Mucosa of descending colon (tissue), 3 donors: ENCODE results near the gene FHIT. TPM values are rescaled to one million over a fixed set of nuclear protein-coding genes. Genes with fewer than 3 reads are reported as not detected.

Experiments used
- ATAC-seq: fragments of 200-7000 bp; cut with Tn5 transposase; one replicate; pipeline ENCODE4 v1.9.1; 2020; ENCODE audit warnings: mild to moderate bottlenecking, moderate library complexity
- DNase-seq, 3 donors: peaks; one replicate each; pipeline ENCODE4 v3.0.0-alpha.2; 2020
- H3K36me3 ChIP-seq: fragments of 200-600 bp; one replicate; pipeline ENCODE4 v1.8.0; 2021; ENCODE audit warnings: low read depth, mild to moderate bottlenecking
- H3K4me1 ChIP-seq: fragments of 200-600 bp; one replicate; pipeline ENCODE4 v1.8.0; 2021; ENCODE audit warnings: low read depth, mild to moderate bottlenecking
- H3K4me3 ChIP-seq: fragments of 200-600 bp; one replicate; pipeline ENCODE4 v1.8.0; 2021; ENCODE audit warnings: mild to moderate bottlenecking
- H3K9me3 ChIP-seq: fragments of 200-600 bp; one replicate; pipeline ENCODE4 v1.8.0; 2021; ENCODE audit warnings: mild to moderate bottlenecking
- CTCF ChIP-seq: fragments of 200-600 bp; IDR thresholded peaks from one replicate; pipeline ENCODE4 v1.8.0; 2022; ENCODE audit warnings: antibody characterized with exemption, mild to moderate bottlenecking
- intact Hi-C, 2 donors: fragments of 100-400 bp; cut with DNase I in 1 of 2; cut with micrococcal nuclease in 1 of 2; formaldehyde crosslinking; loops; one replicate each; pipeline versions ENCODE4 v1.11.0 to v1.11.1; 2022; cut with DNase I, micrococcal nuclease
- total RNA-seq, 3 donors: library from RNA; stranded (reverse); fragmentation: NEBNext Ultra II Directional in 2 of 3; extraction: Animal tissue kit (Norgen Biotek cat#: 25700) in 2 of 3; gene quantifications; one replicate each; pipeline versions ENCODE4 v1.2.1 to v1.2.4, GENCODE V29; 2021 to 2023
- donor health status: DM: no; HTN: no; CAD: no; lungs with moderate emphysema.
- donor health status: DM: no; HTN: no; CAD: no.
- donor health status: DM: no; HTN: yes; CAD: no.

FHIT gene
- total RNA-seq, 3 donors from 2014 or later = 8.9 to 20.7 (median 18.6) TPM

- Histone ChIP-seq H3K4me3 (no peak overlapping the region), H3K4me1 (no peaks in the 10 kb centered on the region), H3K9me3 (no peaks in the 10 kb centered on the region), H3K36me3 (no peaks in the 10 kb centered on the region)
- DNase-seq (no peak), ATAC-seq (no peak)
- intact Hi-C loops = no loop called here
- no peak for TF ChIP-seq CTCF
Observed at GRCh38 chr3:60440869-60441268, 810.4 kb downstream of the FHIT start.

GRCh38 chr3:60435941-60436650 lies 815.2 kb downstream of the FHIT start:
- no peak for TF ChIP-seq CTCF
- Histone ChIP-seq H3K4me1 (no peaks in the 10 kb centered on the region), H3K9me3 (no peaks in the 10 kb centered on the region), H3K36me3 (no peaks in the 10 kb centered on the region), H3K4me3 (no peak overlapping the region)
- intact Hi-C loops = no loop called here
- ATAC-seq = no peak
- no peak for DNase-seq

GRCh38 chr3:60434950-60435349 lies 816.3 kb downstream of the FHIT start:
- no peak for DNase-seq
- no peak for TF ChIP-seq CTCF
- Histone ChIP-seq H3K36me3 (no peaks in the 10 kb centered on the region), H3K4me1 (no peaks in the 10 kb centered on the region), H3K4me3 (no peak overlapping the region), H3K9me3 (no peaks in the 10 kb centered on the region)
- intact Hi-C loops = no loop called here
- no peak for ATAC-seq

DNA sequence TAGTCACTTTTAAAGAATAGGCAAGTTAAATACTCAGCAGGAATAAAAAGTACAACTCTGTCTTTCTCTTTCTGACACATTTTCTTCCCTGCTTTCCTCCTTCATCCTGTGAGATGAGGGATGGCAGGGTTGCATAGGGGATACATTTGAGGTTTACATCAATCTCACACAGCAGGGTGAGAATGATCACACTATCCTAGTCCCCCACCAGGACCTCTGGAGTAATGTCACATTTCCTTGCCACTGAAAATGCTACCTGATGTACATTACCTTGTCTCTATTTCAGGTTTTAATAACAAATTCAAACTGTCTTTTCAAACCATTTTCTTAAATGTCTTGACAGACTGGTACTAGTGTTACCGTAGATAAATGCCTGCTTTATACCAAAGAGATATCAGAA lies 816.9 kb downstream of the FHIT start:
- no peak for DNase-seq
- Histone ChIP-seq H3K4me1 (no peaks in the 10 kb centered on the region), H3K9me3 (no peaks in the 10 kb centered on the region), H3K36me3 (no peaks in the 10 kb centered on the region), H3K4me3 (no peak overlapping the region)
- intact Hi-C loops = no loop called here
- ATAC-seq = no peak
- TF ChIP-seq CTCF = no peak

- Histone ChIP-seq H3K9me3 (no peaks in the 10 kb centered on the region), H3K4me1 (no peaks in the 10 kb centered on the region), H3K4me3 (no peak overlapping the region), H3K36me3 (no peaks in the 10 kb centered on the region)
- intact Hi-C loops = no loop called here
- ATAC-seq (no peak), DNase-seq (no peak)
- TF ChIP-seq CTCF = no peak
Observed at GRCh38 chr3:60431599-60431958, 819.7 kb downstream of the FHIT start.

GRCh38 chr3:60430205-60430604 lies 821.0 kb downstream of the FHIT start:
- no peak overlapping the region for H3K4me3 ChIP-seq

More at GRCh38 chr3:60430205-60430604, 821.0 kb downstream of the FHIT start:
- intact Hi-C loops = no loop called here
- DNase-seq = no peak
- no peak for ATAC-seq
- Histone ChIP-seq H3K36me3 (no peaks in the 10 kb centered on the region), H3K9me3 (no peaks in the 10 kb centered on the region), H3K4me1 (no peaks in the 10 kb centered on the region)
- no peak for TF ChIP-seq CTCF
